HG03342 (cell line): ENCODE data around the gene KIF3B.

ENCODE experiments used
- ATAC-seq: cut with Tn5 transposase; IDR thresholded peaks from one replicate; pipeline ENCODE4 v1.9.1; 2021; ENCODE audit warnings: mild to moderate bottlenecking, moderate library complexity; ENCODE audit not compliant: unreplicated experiment

KIF3B gene

DNA sequence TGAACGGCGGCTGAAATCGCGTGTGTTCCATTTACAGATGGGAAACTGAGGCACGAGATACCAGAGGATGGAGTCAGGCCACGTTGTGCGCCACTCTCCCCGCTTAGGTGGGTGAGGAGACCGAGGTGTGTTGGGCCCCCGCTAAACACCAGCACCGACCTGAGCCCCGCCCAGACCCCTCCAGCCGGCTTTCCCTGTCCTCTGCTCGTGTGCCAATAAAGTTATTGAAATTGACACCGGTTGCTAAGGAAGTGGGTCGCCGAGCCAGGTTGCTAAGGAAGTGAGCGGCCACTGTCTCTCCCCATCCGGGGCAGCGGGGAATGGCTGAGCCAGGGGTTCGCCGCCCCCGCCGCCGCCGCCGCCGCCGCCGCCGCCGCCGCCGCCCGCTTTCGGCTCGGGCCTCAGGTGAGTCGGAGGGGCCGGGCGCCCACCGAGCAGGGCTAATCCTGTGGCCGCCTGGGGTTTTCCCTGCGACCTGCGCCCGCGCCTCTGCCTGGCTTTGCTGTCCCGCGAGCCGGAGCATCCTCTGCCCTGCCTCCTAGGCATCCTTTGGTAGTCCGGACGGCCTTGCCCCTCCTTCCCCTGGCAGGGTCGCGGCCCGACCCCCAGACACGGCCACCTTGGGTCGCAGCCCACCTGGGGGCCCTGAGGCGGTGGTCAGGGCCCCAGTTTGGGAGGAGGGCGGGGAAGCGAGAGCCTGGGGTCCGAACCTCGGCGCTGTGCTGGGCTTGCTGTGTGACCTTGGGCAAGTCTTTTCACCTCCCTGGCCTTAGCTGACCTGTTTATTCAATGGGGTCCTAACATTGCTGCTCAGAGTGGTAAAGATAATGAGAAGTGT is at the start of gene KIF3B:
Gene KIF3B (plus strand): TSS at position 291 of the 838 bp plus-strand sequence. CDS start 32,127 bp downstream, outside the sequence.
- ATAC-seq, result peak; percentile 76

- no peak for ATAC-seq
Measured at GRCh38 chr20:32227744-32228688, 49.4 kb upstream of the KIF3B start.

DNA sequence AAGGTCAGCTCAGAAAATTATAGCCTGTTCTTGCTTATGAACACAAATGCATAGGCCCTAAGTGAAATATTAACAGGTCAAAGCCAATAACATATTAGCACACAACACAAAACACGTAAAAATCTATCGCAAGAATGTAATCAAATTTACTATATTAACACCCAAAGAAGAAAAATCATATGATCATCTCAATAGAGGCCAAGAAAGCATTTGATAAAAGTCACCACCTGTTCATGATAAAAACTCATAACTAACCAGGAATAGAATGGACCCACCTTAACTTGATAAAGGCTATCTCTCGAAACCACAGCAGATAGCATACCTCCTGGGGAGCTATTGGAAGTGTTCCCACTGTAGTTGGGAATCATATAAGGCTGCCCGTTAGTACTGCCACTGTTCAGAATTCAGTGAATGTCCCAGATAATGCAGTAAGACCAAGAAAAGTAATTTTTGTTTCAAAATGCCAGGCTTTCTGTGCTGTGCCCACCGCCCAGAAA is 48.2 kb upstream of the KIF3B start:
- ATAC-seq, result no peak

- ATAC-seq, result no peak
Measured at GRCh38 chr20:32230707-32231106, 46.7 kb upstream of the KIF3B start.

DNA sequence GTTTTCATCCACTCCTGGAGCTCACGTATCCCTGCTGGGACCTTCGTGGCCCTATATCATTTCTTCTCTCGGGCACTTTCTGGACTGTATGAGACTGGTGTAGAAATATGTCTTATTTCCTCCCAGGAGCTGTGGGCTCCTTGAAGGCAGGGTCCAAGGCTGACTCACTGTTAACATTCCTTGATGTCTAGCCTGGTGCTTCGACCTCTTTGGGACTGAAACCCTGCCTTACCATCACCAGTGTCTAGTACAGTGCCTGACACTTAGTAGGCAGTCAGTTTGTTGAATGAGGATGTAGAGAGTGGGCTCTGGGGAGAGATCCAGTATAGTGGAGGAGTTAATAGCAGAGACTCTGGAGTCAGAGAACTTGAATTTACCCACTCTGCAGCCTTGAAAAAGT is 46.2 kb upstream of the KIF3B start:
- ATAC-seq, result no peak

DNA sequence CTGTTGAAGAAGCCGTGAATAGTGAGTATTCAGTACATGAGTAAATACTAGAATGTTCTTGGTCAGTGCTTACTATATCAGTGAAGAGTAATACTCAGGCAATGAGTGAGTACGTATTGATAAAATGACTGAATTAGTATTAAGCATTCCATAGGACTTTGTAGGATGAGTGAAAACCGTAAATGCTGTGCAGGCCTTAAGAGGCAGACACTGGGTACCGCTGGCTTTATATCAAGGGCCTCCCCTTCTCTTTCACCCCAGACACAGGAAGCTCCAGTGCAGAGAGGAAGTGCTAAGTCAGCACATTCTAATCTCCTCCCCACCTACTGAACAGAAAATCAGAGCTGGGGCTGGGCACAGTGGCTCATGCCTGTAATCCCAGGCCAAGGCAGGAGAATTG is 45.6 kb upstream of the KIF3B start:
- no peak for ATAC-seq

GRCh38 chr20:32232326-32232886 is 45.0 kb upstream of the KIF3B start:
- ATAC-seq, result no peak

GRCh38 chr20:32233286-32233685 is 44.2 kb upstream of the KIF3B start:
- ATAC-seq, result no peak

DNA sequence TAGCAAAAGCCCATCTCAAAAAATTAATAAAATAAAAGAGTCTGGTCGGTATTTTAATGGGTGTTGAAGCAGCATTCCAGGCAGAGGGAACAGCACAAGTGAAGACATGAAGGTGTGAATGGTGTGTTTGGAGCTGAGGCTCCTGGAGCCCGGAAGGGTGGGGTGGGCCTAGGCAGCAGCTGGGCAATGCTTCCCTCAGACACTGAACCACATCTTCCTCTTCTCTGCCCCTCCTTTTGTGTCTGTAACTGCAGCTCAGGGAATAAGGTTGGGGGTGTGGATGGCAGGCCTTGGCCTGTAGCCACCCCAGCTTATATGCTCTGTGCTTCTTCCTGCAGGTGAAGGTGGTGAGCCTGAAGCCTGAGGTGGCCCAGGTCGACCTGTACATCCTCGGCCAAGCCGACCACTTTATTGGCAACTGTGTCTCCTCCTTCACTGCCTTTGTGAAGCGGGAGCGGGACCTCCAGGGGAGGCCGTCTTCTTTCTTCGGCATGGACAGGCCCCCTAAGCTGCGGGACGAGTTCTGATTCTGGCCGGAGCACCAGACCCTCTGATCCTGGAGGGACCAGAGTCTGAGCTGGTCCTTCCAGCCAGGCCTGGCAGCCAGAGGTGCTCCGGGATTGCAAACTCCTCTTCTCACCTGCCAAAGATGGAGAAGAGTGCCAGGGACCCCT is 43.2 kb upstream of the KIF3B start:
- no peak for ATAC-seq

DNA sequence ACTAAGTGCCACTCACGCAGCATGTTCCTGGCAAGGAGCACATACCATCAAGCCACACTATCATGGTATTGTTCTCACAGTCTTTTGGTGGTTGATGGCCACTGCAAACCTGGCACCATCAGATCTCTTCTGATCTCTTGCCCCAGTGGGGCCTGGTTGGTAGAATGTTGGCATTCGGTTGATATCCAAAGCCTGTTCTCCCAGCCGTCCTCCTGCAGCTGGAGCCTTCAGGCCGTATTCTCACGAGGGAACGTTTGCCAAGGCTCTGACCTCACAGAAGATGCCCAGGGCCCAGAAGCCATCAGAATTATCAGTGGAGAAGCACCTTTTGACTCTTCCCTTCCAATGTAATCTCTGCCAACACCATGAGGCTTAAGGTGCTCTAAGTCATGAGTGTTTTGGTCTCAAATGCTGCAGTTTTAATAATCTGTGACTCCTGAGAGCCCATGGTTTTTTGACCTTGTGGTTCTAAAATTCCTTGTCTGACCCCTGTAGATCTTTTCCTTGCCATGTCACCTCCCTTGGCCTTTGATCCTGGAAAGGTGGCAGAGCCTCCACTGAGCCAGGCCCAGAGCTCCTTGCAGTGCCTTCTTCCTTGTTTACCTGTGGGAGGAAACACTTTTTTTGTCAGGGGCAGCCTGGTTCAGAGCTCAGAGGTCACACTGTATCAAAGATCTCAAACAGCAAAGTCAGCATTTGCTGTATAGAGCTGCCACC is 42.0 kb upstream of the KIF3B start:
- no peak for ATAC-seq

GRCh38 chr20:32236048-32236533 is 41.4 kb upstream of the KIF3B start:
- no peak for ATAC-seq

DNA sequence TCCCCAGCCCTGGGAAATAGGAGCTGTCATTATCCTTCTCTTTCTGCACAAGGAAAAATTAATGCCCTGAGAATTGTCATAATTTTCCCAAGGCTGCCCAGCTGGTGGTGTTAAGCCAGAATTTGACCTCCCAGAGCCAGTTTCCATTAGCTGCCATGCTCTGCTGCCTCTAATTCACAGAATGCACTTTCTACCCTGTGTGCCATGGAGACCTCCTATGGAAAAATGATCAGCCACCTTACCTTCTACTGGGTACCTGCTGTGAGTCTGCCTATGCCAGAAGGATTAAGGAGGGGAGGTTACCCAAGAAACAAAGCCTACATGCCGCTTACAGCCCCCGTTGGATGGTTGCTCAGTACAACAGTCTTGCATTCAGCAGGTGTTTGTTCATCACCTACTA is 40.6 kb upstream of the KIF3B start:
- ATAC-seq, result no peak

DNA sequence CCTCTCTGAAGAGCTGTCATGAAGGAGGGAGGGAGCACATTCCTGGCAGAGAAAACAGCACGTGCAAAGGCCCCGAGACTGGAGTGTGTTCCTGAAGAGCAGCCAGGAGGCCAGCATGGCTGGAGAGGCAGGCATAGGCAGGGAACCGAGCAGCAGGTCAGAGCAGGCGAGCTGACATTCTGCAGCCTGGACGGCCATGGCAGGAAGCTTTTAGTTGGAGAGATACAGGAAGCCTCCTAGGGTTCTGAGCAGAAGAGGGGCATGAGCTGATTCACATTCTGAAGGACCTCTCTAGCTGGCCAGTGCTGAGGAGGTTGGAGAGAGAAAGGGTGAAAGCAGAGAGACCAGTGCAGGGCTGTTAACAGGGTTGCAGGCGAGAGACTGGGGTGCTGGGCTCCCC is 40.0 kb upstream of the KIF3B start:
- no peak for ATAC-seq

DNA sequence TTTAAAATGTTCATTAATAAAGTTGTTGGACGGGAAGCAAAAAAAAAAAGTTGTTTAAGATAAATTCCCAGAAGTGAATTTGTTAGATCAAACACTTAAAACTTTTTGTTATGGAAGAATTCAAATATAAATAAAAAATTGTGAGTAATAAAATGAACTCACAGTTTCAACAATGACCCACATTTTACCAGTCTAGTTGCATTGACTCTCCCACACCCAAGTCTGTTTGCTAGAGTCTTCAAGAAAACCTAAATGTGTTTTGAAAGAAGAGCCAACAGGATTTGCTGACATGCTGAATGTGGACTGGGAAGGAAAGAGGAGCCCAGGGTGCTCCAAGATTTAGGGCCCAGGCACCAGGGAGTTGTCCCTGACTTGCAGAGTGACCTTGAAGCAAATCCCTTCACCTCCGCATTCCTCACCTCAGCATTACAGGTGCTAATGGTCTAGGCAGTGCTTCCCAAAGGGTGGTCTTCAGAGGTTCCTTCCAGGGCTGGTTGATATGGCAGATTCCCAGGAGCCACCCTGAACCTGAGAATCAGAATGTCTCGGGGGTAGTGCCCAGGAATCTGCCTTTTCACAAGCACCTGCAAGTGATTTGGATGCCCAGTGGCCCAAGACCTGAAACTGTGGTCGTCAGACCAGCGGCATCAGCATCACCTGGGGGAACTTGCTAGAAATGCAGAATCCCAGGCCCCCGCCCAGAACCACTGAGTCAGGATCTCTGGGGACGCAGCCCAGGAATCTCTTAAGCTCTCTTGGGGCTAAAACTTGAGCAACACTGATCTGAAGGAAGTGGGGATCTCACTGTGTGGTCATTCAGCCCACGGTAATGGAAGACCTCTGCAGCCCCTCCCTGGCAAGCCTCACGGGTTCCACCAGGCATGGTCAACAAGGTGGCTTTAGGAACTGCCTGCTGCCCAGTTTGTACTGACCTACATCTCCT is 38.7 kb upstream of the KIF3B start:
- no peak for ATAC-seq

DNA sequence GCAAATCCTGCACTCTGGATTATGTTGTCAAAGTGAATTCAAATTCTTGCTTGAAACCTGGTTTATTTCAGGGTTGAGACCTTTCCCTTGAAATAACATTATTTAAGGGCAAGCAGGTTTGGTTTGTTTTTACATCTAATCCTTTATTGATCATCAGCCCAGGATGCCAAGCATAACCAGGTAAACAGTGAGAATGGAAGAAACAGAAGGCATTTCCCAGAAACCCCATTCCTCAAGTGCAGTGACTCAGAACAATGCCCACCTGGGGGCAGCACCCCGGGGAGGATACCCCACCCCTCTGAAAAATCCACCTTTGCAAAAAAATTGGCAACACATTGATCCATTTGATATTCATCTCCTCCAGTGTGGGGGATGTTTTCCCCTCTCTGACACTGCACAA is 37.2 kb upstream of the KIF3B start:
- no peak for ATAC-seq

GRCh38 chr20:32241807-32242206 is 35.6 kb upstream of the KIF3B start:
- no peak for ATAC-seq

- no peak for ATAC-seq
Measured at GRCh38 chr20:32244150-32244823, 33.2 kb upstream of the KIF3B start.

- ATAC-seq, result no peak
Measured at GRCh38 chr20:32244959-32245358, 32.5 kb upstream of the KIF3B start.
